MM.1S (cell line): ENCODE measurements around the gene CYTIP.

ENCODE experiments used
- DNase-seq: peaks from one replicate; pipeline ENCODE4 v3.0.0-alpha.2; 2015
- H2AFZ ChIP-seq: fragments of 300-600 bp; sonication (generic); 2 replicates; pipeline ENCODE4 v1.6.0; 2016; ENCODE audit warnings: antibody characterized with exemption, low read length
- H3F3A ChIP-seq: fragments of 300-600 bp; sonication (generic); 2 replicates; pipeline ENCODE4 v1.6.1; 2016; ENCODE audit warnings: mild to moderate bottlenecking, antibody characterized with exemption, low read length, moderate library complexity, mixed read lengths; ENCODE audit not compliant: insufficient read depth
- H3K27ac ChIP-seq: fragments of 300-600 bp; sonication (generic); 2 replicates; pipeline ENCODE4 v1.5.1; 2016; ENCODE audit warnings: mild to moderate bottlenecking, low read length
- H3K27me3 ChIP-seq: fragments of 300-600 bp; sonication (generic); replicated peaks from 2 replicates; pipeline ENCODE4 v1.6.0; 2016; ENCODE audit warnings: low read length; ENCODE audit not compliant: insufficient read depth
- H3K36me3 ChIP-seq: fragments of 300-600 bp; sonication (generic); replicated peaks from 2 replicates; pipeline ENCODE4 v1.6.1; 2016; ENCODE audit warnings: mild to moderate bottlenecking, low read length, mixed read lengths; ENCODE audit not compliant: insufficient read depth
- H3K4me1 ChIP-seq: fragments of 300-600 bp; sonication (generic); 2 replicates; pipeline ENCODE4 v1.6.1; 2016; ENCODE audit warnings: low read length, mixed read lengths
- H3K4me2 ChIP-seq: fragments of 300-600 bp; sonication (generic); 2 replicates; pipeline ENCODE4 v1.6.0; 2016; ENCODE audit warnings: low read depth, low read length
- H3K4me3 ChIP-seq: fragments of 300-600 bp; sonication (generic); 2 replicates; pipeline ENCODE4 v1.5.1; 2016; ENCODE audit warnings: low read length, mixed read lengths
- H3K79me2 ChIP-seq: fragments of 300-600 bp; sonication (generic); 2 replicates; pipeline ENCODE4 v1.6.1; 2016; ENCODE audit warnings: mixed run types, low read length, mixed read lengths
- H3K9ac ChIP-seq: fragments of 300-600 bp; sonication (generic); 2 replicates; pipeline ENCODE4 v1.6.1; 2016; ENCODE audit warnings: low read length, mixed read lengths
- H3K9me2 ChIP-seq: fragments of 300-600 bp; sonication (generic); replicated peaks from 2 replicates; pipeline ENCODE4 v1.6.1; 2016; ENCODE audit warnings: mild to moderate bottlenecking, low read length, mixed read lengths; ENCODE audit not compliant: insufficient read depth
- H3K9me3 ChIP-seq: fragments of 300-600 bp; sonication (generic); replicated peaks from 2 replicates; pipeline ENCODE4 v1.6.1; 2016; ENCODE audit warnings: mild to moderate bottlenecking, low read length, mixed read lengths; ENCODE audit not compliant: insufficient read depth
- H4K20me1 ChIP-seq: fragments of 300-600 bp; sonication (generic); 2 replicates; pipeline ENCODE4 v1.6.1; 2016; ENCODE audit warnings: mild to moderate bottlenecking, low read length, moderate library complexity, mixed read lengths; ENCODE audit not compliant: insufficient read depth
- CTCF ChIP-seq: fragments of 300-600 bp; sonication (generic); IDR thresholded peaks from 2 replicates; pipeline ENCODE4 v1.5.1; 2016; ENCODE audit warnings: antibody characterized with exemption, low read length, mixed read lengths
- EZH2 ChIP-seq: fragments of 300-600 bp; sonication (generic); optimal IDR thresholded peaks from 2 replicates; pipeline ENCODE3; 2017; ENCODE audit warnings: low read depth, mild to moderate bottlenecking, antibody characterized with exemption, low read length, mixed read lengths
- EZH2phosphoT487 ChIP-seq: fragments of 300-600 bp; sonication (generic); IDR thresholded peaks from 2 replicates; pipeline ENCODE4 v1.6.1; 2018; ENCODE audit warnings: antibody characterized with exemption, low read length

Gene CYTIP

GRCh38 chr2:157460897-157461296, 17.0 kb upstream of the CYTIP start:
- no peak overlapping the region for H2AFZ ChIP-seq
- H3K4me1 ChIP-seq, result no peaks in the 10 kb centered on the region
- H3K4me2 ChIP-seq, result no peak overlapping the region
- TF ChIP-seq EZH2phosphoT487 (no peak), EZH2 (no peak), CTCF (no peak)
- H3K9me3 ChIP-seq, result no peaks in the 10 kb centered on the region
- H3K36me3 ChIP-seq, result no peaks in the 10 kb centered on the region
- no peaks in the 10 kb centered on the region for H3F3A ChIP-seq
- H3K27me3 ChIP-seq, result no peaks in the 10 kb centered on the region
- DNase-seq, result no peak
- H3K27ac ChIP-seq, result no peak overlapping the region
- no peaks in the 10 kb centered on the region for H3K79me2 ChIP-seq
- H4K20me1 ChIP-seq, result no peaks in the 10 kb centered on the region
- no peak overlapping the region for H3K9ac ChIP-seq
- H3K9me2 ChIP-seq, result no peaks in the 10 kb centered on the region
- no peak overlapping the region for H3K4me3 ChIP-seq

GRCh38 chr2:157460384-157460837, 16.5 kb upstream of the CYTIP start:
- Histone ChIP-seq H2AFZ (no peak overlapping the region), H3K4me2 (no peak overlapping the region), H3K27me3 (no peaks in the 10 kb centered on the region), H3K4me1 (no peaks in the 10 kb centered on the region), H4K20me1 (no peaks in the 10 kb centered on the region), H3F3A (no peaks in the 10 kb centered on the region), H3K9me2 (no peaks in the 10 kb centered on the region), H3K79me2 (no peaks in the 10 kb centered on the region), H3K9ac (no peak overlapping the region), H3K36me3 (no peaks in the 10 kb centered on the region), H3K27ac (no peak overlapping the region), H3K9me3 (no peaks in the 10 kb centered on the region), H3K4me3 (no peak overlapping the region)
- TF ChIP-seq EZH2phosphoT487, result no peak
- TF ChIP-seq CTCF, result no peak
- no peak for TF ChIP-seq EZH2
- DNase-seq, result no peak

GRCh38 chr2:157459486-157459885, 15.6 kb upstream of the CYTIP start:
- Histone ChIP-seq H3K9me3 (no peaks in the 10 kb centered on the region), H3K4me1 (no peaks in the 10 kb centered on the region), H3K9ac (no peak overlapping the region), H3K27ac (no peak overlapping the region), H3K4me2 (no peak overlapping the region), H3F3A (no peaks in the 10 kb centered on the region), H3K9me2 (no peaks in the 10 kb centered on the region), H3K27me3 (no peaks in the 10 kb centered on the region), H3K4me3 (no peak overlapping the region), H3K36me3 (no peaks in the 10 kb centered on the region), H3K79me2 (no peaks in the 10 kb centered on the region), H2AFZ (no peak overlapping the region), H4K20me1 (no peaks in the 10 kb centered on the region)
- TF ChIP-seq EZH2phosphoT487 (no peak), EZH2 (no peak), CTCF (no peak)
- no peak for DNase-seq
